ENCODE measurements around the gene CD209.
"Not testable (repeated sequence)": the region's sequence is repeated elsewhere in the genome, so short reads cannot be mapped to it uniquely, and the experiment has no call there.

CD209 gene

DNA sequence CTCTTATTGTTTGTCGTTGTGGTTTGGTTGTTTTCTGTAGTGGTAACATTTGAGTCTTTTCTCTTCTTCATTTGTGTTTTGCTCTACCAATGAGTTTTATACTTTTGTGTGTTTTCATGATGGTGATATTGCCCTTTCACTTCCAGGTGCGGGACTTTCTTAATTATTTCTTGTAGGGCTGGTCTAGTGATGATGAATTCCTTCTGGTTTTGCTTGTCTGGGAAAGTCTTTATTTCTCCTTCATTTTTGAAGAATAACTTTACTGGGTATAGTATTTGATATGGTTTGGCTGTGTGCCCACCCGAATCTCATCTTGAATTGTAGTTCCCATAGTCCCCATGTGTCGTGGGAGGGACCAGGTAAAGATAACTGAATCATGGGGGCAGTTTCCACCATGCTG is 8.9 kb upstream of the CD209 start:
- no peak for DNase-seq
- Mint-ChIP-seq H3K4me3 (no peak overlapping the region), H3K27ac (no peak overlapping the region), H3K27me3 (peaks cover 9% of the 10 kb centered on the region), H3K36me3 (ENCODE audit: low read depth) (peaks cover 47% of the 10 kb centered on the region), H3K9me3 (peaks cover 60% of the 10 kb centered on the region), H3K4me1 (peaks cover 26% of the 10 kb centered on the region)
- ATAC-seq = no peak

DNA sequence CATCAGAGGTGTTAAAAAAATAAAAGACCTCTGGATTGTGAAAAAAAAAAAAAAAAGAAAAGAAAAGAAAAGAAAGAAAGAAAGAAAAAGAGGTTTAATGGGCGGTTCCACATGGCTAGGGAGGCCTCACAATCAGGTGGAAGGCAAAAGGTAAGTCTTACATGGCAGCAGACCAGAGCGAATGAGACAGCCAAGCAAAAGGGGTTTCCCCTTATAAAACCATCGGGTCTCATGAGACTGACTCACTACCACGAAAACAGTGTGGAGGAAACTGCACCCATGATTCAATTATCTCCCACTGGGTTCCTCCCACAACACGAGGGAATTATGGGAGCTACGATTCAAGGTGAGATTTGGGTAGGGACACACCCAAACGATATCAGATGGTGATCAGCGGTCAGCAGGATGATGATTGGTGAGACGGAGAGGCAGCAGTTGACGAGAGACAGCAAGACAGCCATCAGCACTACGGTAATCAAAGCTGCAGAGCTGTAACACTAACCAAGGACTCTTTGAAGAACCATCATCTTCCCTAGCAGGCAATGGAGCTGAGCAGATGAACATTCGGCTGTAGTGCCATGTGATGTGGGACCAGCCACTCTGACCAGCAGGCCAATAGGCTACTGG is 3.9 kb upstream of the CD209 start:
- DNase-seq = peak; percentile 35
- Mint-ChIP-seq H3K4me3 (no peak overlapping the region), H3K27ac (peak overlapping the region; percentile 81), H3K27me3 (peaks cover 19% of the 10 kb centered on the region), H3K4me1 (peaks cover 43% of the 10 kb centered on the region), H3K36me3 (ENCODE audit: low read depth) (peaks cover 29% of the 10 kb centered on the region), H3K9me3 (peaks cover 42% of the 10 kb centered on the region)
- ATAC-seq = peak; percentile 98

DNA sequence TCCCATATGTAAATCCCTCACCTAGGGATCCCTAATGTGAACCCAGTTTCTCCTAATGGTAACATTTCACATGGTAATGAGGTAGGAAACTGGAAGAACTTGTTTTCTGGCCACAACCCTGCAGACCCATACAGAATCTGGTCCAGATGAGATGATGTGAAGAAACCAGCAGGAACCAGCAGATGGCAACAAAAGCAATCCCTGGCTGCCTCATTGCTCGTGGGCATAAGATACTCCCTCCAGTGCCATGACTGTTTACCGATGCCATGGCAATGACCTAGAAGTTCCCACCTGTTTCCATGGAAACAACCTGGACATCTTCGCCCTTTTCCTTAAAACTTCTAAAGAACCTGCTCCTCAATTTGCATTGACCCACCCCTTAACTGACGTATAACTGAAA is 1.4 kb upstream of the CD209 start:
- DNase-seq (no peak), ATAC-seq (no peak)
- Mint-ChIP-seq H3K27ac (no peak overlapping the region), H3K4me3 (no peak overlapping the region), H3K36me3 (ENCODE audit: low read depth) (peaks cover 19% of the 10 kb centered on the region), H3K27me3 (peaks cover 14% of the 10 kb centered on the region), H3K9me3 (peaks cover 19% of the 10 kb centered on the region), H3K4me1 (peaks cover 43% of the 10 kb centered on the region)

DNA sequence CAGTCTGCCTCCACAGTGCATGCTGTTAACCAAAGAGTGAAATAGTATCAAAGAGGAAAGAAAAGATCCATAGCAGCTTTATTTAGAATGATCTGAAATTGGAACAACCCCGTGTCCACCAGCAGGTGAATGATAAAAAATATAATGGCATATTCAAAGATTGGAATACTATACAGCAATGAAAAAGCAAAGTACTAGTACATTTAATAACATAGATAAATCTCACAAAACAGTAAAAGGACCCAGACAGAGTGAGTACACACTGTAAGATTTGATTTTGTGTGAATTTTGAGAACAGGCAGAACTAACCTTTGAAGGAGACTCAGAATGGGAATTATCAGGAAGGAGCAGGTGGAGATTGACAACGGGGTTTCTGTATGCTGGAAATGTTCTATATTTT is 837 bp upstream of the CD209 start:
- Mint-ChIP-seq H3K27me3 (peaks cover 16% of the 10 kb centered on the region), H3K27ac (no peak overlapping the region), H3K4me3 (no peak overlapping the region), H3K9me3 (peaks cover 15% of the 10 kb centered on the region), H3K36me3 (ENCODE audit: low read depth) (peaks cover 15% of the 10 kb centered on the region), H3K4me1 (peaks cover 44% of the 10 kb centered on the region)
- no peak for DNase-seq
- no peak for ATAC-seq

- DNase-seq; H3K27ac Mint-ChIP-seq; H3K36me3 Mint-ChIP-seq (ENCODE audit: low read depth); ATAC-seq; H3K4me3 Mint-ChIP-seq: not testable (repeated sequence)
- peaks cover 10% of the 10 kb centered on the region for H3K9me3 Mint-ChIP-seq
- H3K4me1 Mint-ChIP-seq = peaks cover 32% of the 10 kb centered on the region
- H3K27me3 Mint-ChIP-seq = peaks cover 28% of the 10 kb centered on the region
Observed at GRCh38 chr19:7746306-7746705, 1.0 kb downstream of the CD209 start.

DNA sequence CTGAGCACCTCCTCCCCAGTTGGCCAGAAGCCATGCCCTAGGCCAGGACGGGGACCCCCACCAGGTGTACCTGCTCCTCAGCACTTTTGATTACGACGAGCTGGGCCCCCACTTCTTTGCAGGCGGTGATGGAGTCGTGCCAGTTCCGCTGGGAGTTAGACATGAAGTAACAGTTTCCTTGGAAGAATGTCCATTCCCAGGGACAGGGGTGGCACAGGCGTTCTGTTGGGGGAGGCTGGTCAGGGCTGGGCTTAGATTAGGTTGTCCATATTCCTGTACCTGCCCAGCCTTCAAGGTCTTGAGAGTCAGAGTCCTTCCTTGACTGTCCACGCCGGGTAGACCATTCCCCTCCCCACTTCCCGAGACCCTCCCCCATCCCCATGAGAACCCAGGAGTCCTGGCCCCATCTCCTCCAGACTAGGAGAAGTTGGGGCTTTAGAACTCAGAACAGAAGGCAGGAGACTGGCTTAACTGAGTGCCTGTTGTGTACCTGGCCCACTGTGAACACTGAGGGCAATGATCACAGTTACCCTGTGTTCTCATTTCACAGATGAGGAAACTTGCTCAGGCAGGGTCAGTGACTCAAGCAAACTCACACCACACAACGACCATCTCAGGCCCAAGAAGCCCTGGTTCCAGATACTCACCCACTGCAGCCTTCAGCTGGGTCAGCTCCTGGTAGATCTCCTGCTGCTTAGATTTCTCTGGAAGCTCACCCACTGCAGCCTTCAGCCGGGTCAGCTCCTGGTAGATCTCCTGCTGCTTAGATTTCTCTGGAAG is 2.3 kb downstream of the CD209 start:
- H3K27me3 Mint-ChIP-seq = peaks cover 37% of the 10 kb centered on the region

GRCh38 chr19:7744199-7744786 is 3.0 kb downstream of the CD209 start:
- H3K27me3 Mint-ChIP-seq = peaks cover 40% of the 10 kb centered on the region
- no peak overlapping the region for H3K27ac Mint-ChIP-seq
- ATAC-seq (no peak), DNase-seq (no peak)
- H3K4me1 Mint-ChIP-seq = peaks cover 19% of the 10 kb centered on the region
- no peaks in the 10 kb centered on the region for H3K36me3 Mint-ChIP-seq (ENCODE audit: low read depth)
- no peak overlapping the region for H3K4me3 Mint-ChIP-seq
- no peaks in the 10 kb centered on the region for H3K9me3 Mint-ChIP-seq

More for the DNA sequence above, 2.3 kb downstream of the CD209 start:
- no peak overlapping the region for H3K27ac Mint-ChIP-seq
- H3K4me3 Mint-ChIP-seq = no peak overlapping the region
- DNase-seq (no peak), ATAC-seq (no peak)
- peaks cover 20% of the 10 kb centered on the region for H3K4me1 Mint-ChIP-seq
- peaks cover under 1% of the 10 kb centered on the region for H3K36me3 Mint-ChIP-seq (ENCODE audit: low read depth)
- H3K9me3 Mint-ChIP-seq = peaks cover under 1% of the 10 kb centered on the region

GRCh38 chr19:7743425-7743841 is 3.9 kb downstream of the CD209 start:
- peaks cover 21% of the 10 kb centered on the region for H3K4me1 Mint-ChIP-seq
- DNase-seq (peak; percentile 48), ATAC-seq (peak; percentile 82)
- H3K27ac Mint-ChIP-seq = no peak overlapping the region
- no peaks in the 10 kb centered on the region for H3K36me3 Mint-ChIP-seq (ENCODE audit: low read depth)
- no peaks in the 10 kb centered on the region for H3K9me3 Mint-ChIP-seq
- peaks cover 40% of the 10 kb centered on the region for H3K27me3 Mint-ChIP-seq
- no peak overlapping the region for H3K4me3 Mint-ChIP-seq

GRCh38 chr19:7742991-7743390 is 4.3 kb downstream of the CD209 start:
- Mint-ChIP-seq H3K36me3 (ENCODE audit: low read depth) (no peaks in the 10 kb centered on the region), H3K27me3 (peaks cover 40% of the 10 kb centered on the region), H3K9me3 (no peaks in the 10 kb centered on the region), H3K27ac (no peak overlapping the region), H3K4me3 (no peak overlapping the region), H3K4me1 (peaks cover 24% of the 10 kb centered on the region)
- DNase-seq (no peak), ATAC-seq (no peak)

GRCh38 chr19:7742575-7742974 is 4.8 kb downstream of the CD209 start:
- Mint-ChIP-seq H3K27me3 (peaks cover 39% of the 10 kb centered on the region), H3K9me3 (no peaks in the 10 kb centered on the region), H3K36me3 (ENCODE audit: low read depth) (no peaks in the 10 kb centered on the region), H3K4me3 (no peak overlapping the region), H3K27ac (no peak overlapping the region), H3K4me1 (peaks cover 28% of the 10 kb centered on the region)
- no peak for DNase-seq
- no peak for ATAC-seq

DNA sequence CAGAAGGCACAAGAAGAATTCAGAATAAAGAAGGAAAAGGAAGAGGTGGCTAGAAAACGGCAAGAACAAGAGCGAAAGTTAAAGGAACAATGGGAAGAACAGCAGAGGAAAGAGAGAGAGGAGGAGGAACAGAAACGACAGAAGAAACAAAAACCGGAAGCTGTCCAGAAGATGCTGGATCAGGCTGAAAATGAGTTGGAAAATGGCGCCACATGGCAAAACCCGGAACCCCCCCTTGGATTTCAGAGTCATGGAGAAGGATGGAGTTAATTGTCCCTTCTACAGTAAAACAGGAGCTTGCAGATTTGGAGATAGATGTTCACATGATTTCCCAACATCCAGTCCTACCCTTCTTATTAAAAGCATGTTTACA is 6.7 kb downstream of the CD209 start:
- Mint-ChIP-seq H3K9me3 (no peaks in the 10 kb centered on the region), H3K4me1 (peaks cover 29% of the 10 kb centered on the region), H3K4me3 (no peak overlapping the region), H3K36me3 (ENCODE audit: low read depth) (no peaks in the 10 kb centered on the region), H3K27ac (no peak overlapping the region), H3K27me3 (peaks cover 34% of the 10 kb centered on the region)
- no peak for ATAC-seq
- no peak for DNase-seq

GRCh38 chr19:7739801-7740681 is 7.3 kb downstream of the CD209 start:
- Mint-ChIP-seq H3K9me3 (no peaks in the 10 kb centered on the region), H3K4me1 (peaks cover 29% of the 10 kb centered on the region), H3K4me3 (no peak overlapping the region), H3K27me3 (peaks cover 39% of the 10 kb centered on the region), H3K27ac (no peak overlapping the region), H3K36me3 (ENCODE audit: low read depth) (no peaks in the 10 kb centered on the region)
- DNase-seq (no peak), ATAC-seq (no peak)

DNA sequence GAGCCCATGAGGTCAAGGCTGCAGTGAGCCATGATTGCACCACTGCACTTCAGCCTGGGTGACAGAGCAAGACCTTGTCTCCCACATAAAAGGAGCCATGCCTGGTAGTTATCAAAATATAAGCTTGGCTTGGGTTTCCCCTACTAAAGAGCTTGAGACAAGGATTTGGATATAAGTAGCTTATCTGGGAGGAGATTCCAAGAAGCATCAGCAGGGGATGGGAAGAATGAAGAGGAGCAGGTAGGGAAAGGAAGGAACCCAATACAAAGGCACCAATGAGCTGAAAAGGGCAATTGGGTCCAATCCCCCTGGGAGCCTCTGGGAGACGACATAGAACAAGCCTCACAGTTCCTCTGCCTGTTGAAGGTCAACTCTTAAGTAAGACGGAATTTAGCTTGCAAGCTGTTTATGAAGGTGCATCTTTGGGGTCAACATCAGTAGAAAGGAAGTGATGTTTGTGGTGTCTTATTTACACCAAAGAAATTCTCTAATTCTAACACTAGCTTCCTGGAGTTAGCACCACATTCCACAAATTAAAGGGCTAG is 8.1 kb downstream of the CD209 start:
- Mint-ChIP-seq H3K4me3 (no peak overlapping the region), H3K36me3 (ENCODE audit: low read depth) (no peaks in the 10 kb centered on the region), H3K27me3 (peaks cover 44% of the 10 kb centered on the region), H3K9me3 (no peaks in the 10 kb centered on the region), H3K4me1 (peaks cover 29% of the 10 kb centered on the region), H3K27ac (no peak overlapping the region)
- no peak for DNase-seq
- ATAC-seq = no peak

DNA sequence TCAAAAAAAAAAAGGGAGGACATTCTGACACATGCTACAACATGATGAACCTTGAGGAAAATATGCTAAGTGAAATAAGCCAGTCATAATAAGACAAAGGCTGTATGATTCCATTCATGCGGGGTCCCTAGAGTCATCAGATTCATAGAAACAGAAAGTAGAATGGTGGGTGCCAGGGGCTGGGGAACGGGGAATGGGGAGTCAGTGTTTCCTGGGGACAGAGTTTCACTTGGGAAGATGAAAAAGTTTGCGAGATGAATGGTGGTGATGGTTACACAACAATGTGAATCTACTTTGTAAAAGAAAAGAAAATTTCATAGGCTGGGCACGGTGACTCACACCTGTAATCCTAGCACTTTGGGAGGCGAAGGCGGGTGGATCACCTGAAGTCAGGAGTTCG is 9.3 kb downstream of the CD209 start:
- Mint-ChIP-seq H3K9me3 (no peaks in the 10 kb centered on the region), H3K4me1 (peaks cover 17% of the 10 kb centered on the region), H3K4me3 (peak overlapping the region; percentile 24), H3K27ac (peak overlapping the region; percentile 23), H3K36me3 (ENCODE audit: low read depth) (no peaks in the 10 kb centered on the region), H3K27me3 (peaks cover 42% of the 10 kb centered on the region)
- ATAC-seq (peak; percentile 83), DNase-seq (peak; percentile 34)

Measured in activated naive CD8-positive, alpha-beta T cell treated with anti-CD3 and anti-CD28 coated beads, Interleukin-2, amount 50 U/mL, for 24 hours (primary cell).